Tibial nerve (tissue), 4 donors: ENCODE data around the gene CCR5AS.

Experiments used
- DNase-seq, 2 donors: peaks; one replicate each; pipeline ENCODE4 v3.0.0-alpha.2; 2019; ENCODE audit warnings: low spot score in 2 of 2
- H3K27ac ChIP-seq, 4 donors: fragments of 200-600 bp; sonication (generic) in 3 of 4; one replicate each; pipeline ENCODE4 v1.5.1; 2017 to 2019; ENCODE audit warnings: mild to moderate bottlenecking in 1 of 4
- H3K27me3 ChIP-seq, 2 donors: fragments of 200-600 bp; sonication (generic) in 1 of 2; one replicate each; pipeline versions ENCODE4 v1.5.1 to v1.6.0; 2017 to 2019
- H3K36me3 ChIP-seq, 3 donors: fragments of 200-600 bp; sonication (generic); one replicate each; pipeline ENCODE4 v1.5.1; 2018 to 2019
- H3K4me1 ChIP-seq, 4 donors: fragments of 200-600 bp; sonication (generic) in 3 of 4; one replicate each; pipeline ENCODE4 v1.5.1; 2017 to 2019
- H3K4me3 ChIP-seq, 4 donors: fragments of 200-600 bp; sonication (generic) in 3 of 4; one replicate each; pipeline ENCODE4 v1.5.1; 2017 to 2019; ENCODE audit warnings: mild to moderate bottlenecking in 1 of 4, moderate library complexity in 1 of 4
- H3K9me3 ChIP-seq, 4 donors: fragments of 200-600 bp; sonication (generic) in 3 of 4; one replicate each; pipeline ENCODE4 v1.5.1; 2017 to 2019
- EP300 ChIP-seq, 2 donors: sonication (generic); formaldehyde crosslinking; IDR thresholded peaks; one replicate each; pipeline ENCODE4 v1.6.1; 2017; ENCODE audit warnings: antibody characterized with exemption in 2 of 2, mild to moderate bottlenecking in 1 of 2
- POLR2A ChIP-seq, 2 donors: fragments of 450-650 bp; IDR thresholded peaks; one replicate each; pipeline ENCODE4 v1.6.1; 2017; ENCODE audit warnings: antibody characterized with exemption in 2 of 2, mild to moderate bottlenecking in 2 of 2, moderate library complexity in 2 of 2
- WGBS, 2 donors: methylation state at CpG; one replicate each; pipeline ENCODE4 v1.1.5; 2018; 5-methylcytosine and 5-hydroxymethylcytosine counted together
- TF ChIP-seq, protein P1 (sequence below), 5 experiments: fragments of 200-600 bp in 3 of 5; fragments of 450-650 bp in 2 of 5; sonication (generic) in 3 of 5; IDR thresholded peaks; one replicate each; pipeline ENCODE4 v1.5.1; 2016 to 2019; ENCODE audit warnings: antibody characterized with exemption in 5 of 5, mild to moderate bottlenecking in 3 of 5, moderate library complexity in 2 of 5

Gene CCR5AS

DNA sequence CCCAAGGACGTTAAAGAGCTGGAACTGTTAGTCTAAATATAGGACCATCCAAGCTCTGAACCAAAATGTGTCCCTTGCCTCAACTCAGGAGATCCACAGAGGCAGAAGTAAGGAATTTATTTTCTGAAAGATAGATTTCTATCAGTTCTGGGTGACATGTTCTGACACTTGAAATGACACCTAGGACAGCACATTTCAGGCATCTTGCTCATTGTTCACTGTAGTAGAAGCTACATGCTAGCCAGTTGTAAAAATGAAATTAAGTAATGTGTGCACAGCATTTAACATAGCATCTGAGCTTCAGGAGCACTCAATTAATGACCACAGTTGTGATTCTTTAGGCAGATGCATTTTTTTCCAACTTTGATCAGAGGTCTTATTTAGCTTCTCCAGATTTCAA lies 52.4 kb downstream of the CCR5AS start:
- Histone ChIP-seq H3K4me1 (peaks cover 0 to under 1% (median 0%) of the 10 kb centered on the region in 4 donors), H3K36me3 (no peaks in the 10 kb centered on the region), H3K27ac (no peak overlapping the region), H3K9me3 (no peaks in the 10 kb centered on the region), H3K27me3 (peaks cover 0 to 5% of the 10 kb centered on the region in 2 donors), H3K4me3 (peak overlapping the region in 1 of 4 donors; percentile 3)
- 21 to 29% methylated on average over 1 of the region's 1 CpG for WGBS, 2 donors
- no peak for TF ChIP-seq POLR2A (IDR thresholded peaks at IDR 0.05)
- no peak for DNase-seq

DNA sequence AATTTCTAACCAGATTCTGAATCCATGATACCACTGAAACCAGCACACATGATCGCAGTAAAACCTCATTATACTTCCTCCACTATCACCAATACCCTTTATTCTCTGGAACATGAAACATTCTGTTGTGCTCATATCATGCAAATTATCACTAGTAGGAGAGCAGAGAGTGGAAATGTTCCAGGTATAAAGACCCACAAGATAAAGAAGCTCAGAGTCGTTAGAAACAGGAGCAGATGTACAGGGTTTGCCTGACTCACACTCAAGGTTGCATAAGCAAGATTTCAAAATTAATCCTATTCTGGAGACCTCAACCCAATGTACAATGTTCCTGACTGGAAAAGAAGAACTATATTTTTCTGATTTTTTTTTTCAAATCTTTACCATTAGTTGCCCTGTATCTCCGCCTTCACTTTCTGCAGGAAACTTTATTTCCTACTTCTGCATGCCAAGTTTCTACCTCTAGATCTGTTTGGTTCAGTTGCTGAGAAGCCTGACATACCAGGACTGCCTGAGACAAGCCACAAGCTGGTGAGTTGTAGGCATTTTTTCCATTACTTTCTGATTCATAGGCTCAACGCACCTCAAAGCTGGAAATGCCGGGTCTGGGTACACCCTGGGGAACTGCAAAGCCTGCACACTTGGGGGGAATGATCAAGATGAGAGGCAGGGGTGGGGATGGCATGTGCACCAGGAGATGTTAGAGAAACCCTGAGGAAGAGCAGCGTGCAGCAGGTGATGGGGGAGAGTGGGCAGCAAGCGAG lies 53.0 kb downstream of the CCR5AS start, which contains the start of gene CCR2:
CCR2 (plus strand) TSS at position 465 of the 764 bp plus-strand sequence. CDS start 3,417 bp downstream, outside the sequence.
- Histone ChIP-seq H3K27me3 (peaks cover 0 to 5% of the 10 kb centered on the region in 2 donors), H3K27ac (no peak within 1 kb of the TSS), H3K9me3 (no peaks in the 10 kb centered on the region), H3K36me3 (no peaks in the 10 kb centered on the region), H3K4me1 (peaks cover 0 to 5% (median 0%) of the 10 kb centered on the region in 4 donors), H3K4me3 (peak within 1 kb of the TSS in 2 of 4 donors; percentile 3 to 6)
- DNase-seq: no peak
- 73 to 82% methylated on average over 7 of the region's 7 CpGs for WGBS, 2 donors
- TF ChIP-seq, protein P1, sequence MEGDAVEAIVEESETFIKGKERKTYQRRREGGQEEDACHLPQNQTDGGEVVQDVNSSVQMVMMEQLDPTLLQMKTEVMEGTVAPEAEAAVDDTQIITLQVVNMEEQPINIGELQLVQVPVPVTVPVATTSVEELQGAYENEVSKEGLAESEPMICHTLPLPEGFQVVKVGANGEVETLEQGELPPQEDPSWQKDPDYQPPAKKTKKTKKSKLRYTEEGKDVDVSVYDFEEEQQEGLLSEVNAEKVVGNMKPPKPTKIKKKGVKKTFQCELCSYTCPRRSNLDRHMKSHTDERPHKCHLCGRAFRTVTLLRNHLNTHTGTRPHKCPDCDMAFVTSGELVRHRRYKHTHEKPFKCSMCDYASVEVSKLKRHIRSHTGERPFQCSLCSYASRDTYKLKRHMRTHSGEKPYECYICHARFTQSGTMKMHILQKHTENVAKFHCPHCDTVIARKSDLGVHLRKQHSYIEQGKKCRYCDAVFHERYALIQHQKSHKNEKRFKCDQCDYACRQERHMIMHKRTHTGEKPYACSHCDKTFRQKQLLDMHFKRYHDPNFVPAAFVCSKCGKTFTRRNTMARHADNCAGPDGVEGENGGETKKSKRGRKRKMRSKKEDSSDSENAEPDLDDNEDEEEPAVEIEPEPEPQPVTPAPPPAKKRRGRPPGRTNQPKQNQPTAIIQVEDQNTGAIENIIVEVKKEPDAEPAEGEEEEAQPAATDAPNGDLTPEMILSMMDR (IDR thresholded peaks at IDR 0.05): no peak
- TF ChIP-seq EP300 (IDR thresholded peaks at IDR 0.05) (no peak), POLR2A (IDR thresholded peaks at IDR 0.05) (no peak)

DNA sequence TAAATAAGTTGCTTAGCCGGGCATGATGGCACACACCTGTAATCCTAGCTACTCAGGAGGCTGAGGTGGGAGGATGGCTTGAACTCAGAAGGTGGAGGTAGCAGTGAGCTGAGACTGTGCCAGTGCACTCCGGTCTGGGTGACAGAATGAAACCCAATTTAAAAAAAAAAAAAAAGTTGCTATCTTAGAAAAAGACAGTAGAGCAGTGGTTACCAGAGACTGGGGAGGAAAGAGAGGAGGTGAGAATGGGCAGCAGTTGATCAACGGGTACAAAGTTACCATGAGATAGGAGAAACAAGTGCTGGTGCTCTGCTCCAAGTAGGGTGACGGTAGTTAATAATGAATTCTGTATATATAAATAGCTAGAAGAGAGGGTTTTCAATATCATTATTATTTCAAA lies 53.8 kb downstream of the CCR5AS start:
- Histone ChIP-seq H3K9me3 (no peaks in the 10 kb centered on the region), H3K27me3 (peaks cover 0 to 5% of the 10 kb centered on the region in 2 donors), H3K4me1 (peaks cover 0 to 6% (median 0%) of the 10 kb centered on the region in 4 donors), H3K36me3 (no peaks in the 10 kb centered on the region), H3K4me3 (no peak overlapping the region), H3K27ac (no peak overlapping the region)
- TF ChIP-seq EP300 (IDR thresholded peaks at IDR 0.05) (no peak), POLR2A (IDR thresholded peaks at IDR 0.05) (no peak)
- TF ChIP-seq, protein P1 (IDR thresholded peaks at IDR 0.05): no peak
- DNase-seq: no peak
- WGBS, 2 donors: 76 to 78% methylated on average over 4 of the region's 4 CpGs

DNA sequence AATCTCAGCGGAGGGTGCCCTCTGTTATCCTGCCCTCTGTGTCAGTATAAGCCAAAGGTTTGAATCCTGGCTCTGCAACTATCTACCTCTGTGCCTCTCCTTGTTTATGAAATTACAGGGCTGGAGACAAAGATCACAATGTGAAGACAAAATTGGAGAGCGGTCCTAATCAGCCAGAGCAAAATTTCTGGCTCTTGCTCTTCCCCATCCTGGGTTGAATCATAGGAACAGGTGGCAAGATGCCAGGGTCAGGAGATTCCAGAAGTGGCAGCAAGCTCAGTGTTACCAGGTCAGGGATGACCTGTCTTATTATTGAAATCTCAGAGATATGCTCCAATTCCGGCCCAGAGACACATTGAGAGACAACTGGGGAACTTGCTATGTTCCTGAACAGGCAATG lies 55.2 kb downstream of the CCR5AS start:
- Histone ChIP-seq H3K4me3 (no peak overlapping the region), H3K36me3 (no peaks in the 10 kb centered on the region), H3K4me1 (peaks cover 0 to 6% (median 0%) of the 10 kb centered on the region in 4 donors), H3K9me3 (no peaks in the 10 kb centered on the region), H3K27me3 (peaks cover 0 to 5% of the 10 kb centered on the region in 2 donors), H3K27ac (no peak overlapping the region)
- TF ChIP-seq EP300 (IDR thresholded peaks at IDR 0.05) (no peak), POLR2A (IDR thresholded peaks at IDR 0.05) (no peak)
- TF ChIP-seq, protein P1 (IDR thresholded peaks at IDR 0.05): no peak
- DNase-seq: no peak
- 93 to 96% methylated on average over 3 of the region's 3 CpGs for WGBS, 2 donors

DNA sequence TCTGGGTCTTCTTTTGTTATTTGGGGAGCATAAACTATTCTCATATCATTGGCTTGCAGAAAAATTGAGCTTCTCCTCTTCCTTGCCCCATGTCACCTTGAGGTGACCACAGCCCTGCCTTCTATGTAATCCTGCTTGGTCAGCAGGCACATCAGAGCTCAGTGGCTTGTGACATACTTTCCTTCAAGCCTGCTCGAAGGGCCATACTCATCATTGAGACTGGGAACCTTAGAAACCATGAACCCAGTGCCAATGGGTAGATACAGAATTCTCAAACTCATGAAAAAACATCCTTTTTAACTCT lies 56.7 kb downstream of the CCR5AS start:
- H3K9me3 ChIP-seq: no peaks in the 10 kb centered on the region
- TF ChIP-seq, protein P1 (IDR thresholded peaks at IDR 0.05): no peak
- no peak for TF ChIP-seq POLR2A (IDR thresholded peaks at IDR 0.05)
- no peaks in the 10 kb centered on the region for H3K36me3 ChIP-seq
- peaks cover 0 to 6% (median 0%) of the 10 kb centered on the region in 4 donors for H3K4me1 ChIP-seq
- H3K27ac ChIP-seq: no peak overlapping the region
- H3K4me3 ChIP-seq: no peak overlapping the region
- 54% methylated on average over 1 of the region's 1 CpG for whole genome bisulfite sequencing, 2 donors
- H3K27me3 ChIP-seq: peaks cover 0 to 5% of the 10 kb centered on the region in 2 donors
- no peak for DNase-seq
